K562 (cell line): ENCODE results near the gene OOSP2. TPM values are rescaled to one million over a fixed set of nuclear protein-coding genes. Genes with fewer than 3 reads are reported as not detected.

Source experiments
- CHCHD3 ChIP-seq: fragments of 250-450 bp; sonication (Bioruptor Pico); IDR thresholded peaks from 2 replicates; pipeline ENCODE4 v2.1.2; 2022; ENCODE audit warnings: mild to moderate bottlenecking
- CHD7 ChIP-seq: fragments of 200-600 bp; sonication (generic); IDR thresholded peaks from one replicate; pipeline ENCODE4 v1.6.1; 2012; ENCODE audit warnings: mild to moderate bottlenecking, low read depth, low read length, inconsistent platforms
- CREB1 ChIP-seq, 2 experiments: sonication (generic) in 1 of 2; formaldehyde crosslinking in 1 of 2; IDR thresholded peaks; 2 replicates each; pipeline versions ENCODE4 v1.6.1 to v1.8.0; 2012 to 2022; ENCODE audit warnings: inconsistent platforms in 1 of 2, mild to moderate bottlenecking in 1 of 2, missing genetic modification reagents in 1 of 2, moderate library complexity in 1 of 2
- GATAD2A ChIP-seq: fragments of 450-650 bp; IDR thresholded peaks from 2 replicates; pipeline ENCODE4 v1.6.1; 2017
- KDM4B ChIP-seq, 2 experiments: fragments of 450-650 bp in 1 of 2; sonication (generic) in 1 of 2; IDR thresholded peaks; 2 replicates each; pipeline ENCODE4 v1.6.1; 2016 to 2017; ENCODE audit warnings: borderline replicate concordance in 2 of 2, antibody characterized with exemption in 1 of 2, low read depth in 1 of 2, mild to moderate bottlenecking in 1 of 2
- MTA2 ChIP-seq: fragments of 450-650 bp; IDR thresholded peaks from 2 replicates; pipeline ENCODE4 v1.6.1; 2016; ENCODE audit warnings: low read depth
- NBN ChIP-seq: fragments of 450-650 bp; IDR thresholded peaks from 2 replicates; pipeline ENCODE4 v1.6.1; 2016; ENCODE audit warnings: low read depth, mild to moderate bottlenecking
- NR2F6 ChIP-seq: fragments of 450-650 bp; formaldehyde crosslinking; IDR thresholded peaks from 2 replicates; pipeline ENCODE4 v1.4.0; 2020; ENCODE audit warnings: mild to moderate bottlenecking
- POLR3A ChIP-seq: IDR thresholded peaks from 2 replicates; pipeline ENCODE4 v1.6.1; 2011; ENCODE audit warnings: borderline replicate concordance, mild to moderate bottlenecking, moderate library complexity; ENCODE audit not compliant: insufficient read length, insufficient read depth; ENCODE audit errors: extremely low read depth
- RBM39 ChIP-seq: fragments of 200-400 bp; formaldehyde crosslinking; optimal IDR thresholded peaks from 2 replicates; pipeline ENCODE3; 2018; ENCODE audit warnings: low read depth, low read length
- SOX6 ChIP-seq: fragments of 450-650 bp; IDR thresholded peaks from 2 replicates; pipeline ENCODE4 v1.6.1; 2014; ENCODE audit warnings: mild to moderate bottlenecking
- SPI1 ChIP-seq: IDR thresholded peaks from 2 replicates; pipeline ENCODE4 v1.6.1; 2011; ENCODE audit warnings: low read depth, low read length, control low read depth, borderline replicate concordance
- TAL1 ChIP-seq: fragments of 450-650 bp; IDR thresholded peaks from 2 replicates; pipeline ENCODE4 v1.6.1; 2016; ENCODE audit warnings: mild to moderate bottlenecking
- ZNF354B ChIP-seq: fragments of 250-450 bp; sonication (Bioruptor Pico); IDR thresholded peaks from 2 replicates; pipeline ENCODE4 v1.4.0; 2020
- ZNF444 ChIP-seq: fragments of 250-450 bp; sonication (Bioruptor Pico); IDR thresholded peaks from 2 replicates; pipeline ENCODE4 v1.4.0; 2020; ENCODE audit warnings: mild to moderate bottlenecking, moderate library complexity
- polyA plus RNA-seq, 8 experiments: library from polyadenylated mRNA; depleted of rRNA in 4 of 8; stranded (reverse) in 5 of 8; unstranded in 3 of 8; fragments of >200 nt; fragmentation: Nextera tagmentation in 2 of 8; fragmentation: Illumina TruSeq in 1 of 8; extraction: Ambion mirVana in 2 of 8; extraction: Trizol in 1 of 8; gene quantifications; 2 replicates each; pipeline versions ENCODE4 v1.2.1 to v1.2.3, GENCODE V29; 2011 to 2014; ENCODE audit warnings: inconsistent platforms in 1 of 8, missing spikeins in 1 of 8
- total RNA-seq, 7 experiments: library from RNA; depleted of rRNA in 6 of 7; stranded (reverse); fragments of >200 nt in 6 of 7; fragmentation: Illumina TruSeq in 2 of 7; extraction: Trizol in 2 of 7; gene quantifications; 2 replicates each; pipeline versions ENCODE4 v1.2.1 to v1.2.3, GENCODE V29; 2011 to 2021; ENCODE audit warnings: low replicate concordance in 1 of 7
- TF ChIP-seq, protein P1 (sequence below): fragments of 450-650 bp; formaldehyde crosslinking; conservative IDR thresholded peaks from 2 replicates; pipeline ENCODE4 v1.4.0; 2022; ENCODE audit warnings: mild to moderate bottlenecking, missing genetic modification characterization
- TF ChIP-seq, protein P2 (sequence below): fragments of 250-450 bp; sonication (Bioruptor Pico); IDR thresholded peaks from 2 replicates; pipeline ENCODE4 v1.8.0; 2022; ENCODE audit warnings: moderate library complexity, mild to moderate bottlenecking, inconsistent platforms

Gene OOSP2
- total and polyA plus RNA-seq, 9 of the 15 experiments (the other 6 are each of a cell fraction or from before 2014, with no cell fraction given), result 0.14 to 1.5 (median 0.32) TPM; not detected in 4

GRCh38 chr11:60085909-60086308 is 45.7 kb downstream of the OOSP2 start (continued):
- TF ChIP-seq, protein P1, sequence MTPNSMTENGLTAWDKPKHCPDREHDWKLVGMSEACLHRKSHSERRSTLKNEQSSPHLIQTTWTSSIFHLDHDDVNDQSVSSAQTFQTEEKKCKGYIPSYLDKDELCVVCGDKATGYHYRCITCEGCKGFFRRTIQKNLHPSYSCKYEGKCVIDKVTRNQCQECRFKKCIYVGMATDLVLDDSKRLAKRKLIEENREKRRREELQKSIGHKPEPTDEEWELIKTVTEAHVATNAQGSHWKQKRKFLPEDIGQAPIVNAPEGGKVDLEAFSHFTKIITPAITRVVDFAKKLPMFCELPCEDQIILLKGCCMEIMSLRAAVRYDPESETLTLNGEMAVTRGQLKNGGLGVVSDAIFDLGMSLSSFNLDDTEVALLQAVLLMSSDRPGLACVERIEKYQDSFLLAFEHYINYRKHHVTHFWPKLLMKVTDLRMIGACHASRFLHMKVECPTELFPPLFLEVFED (CRISPR knock-in tag), result no peak
- TF ChIP-seq MTA2 (peak; percentile 48; the same call in 1 of the 2 replicates), CREB1 (IDR thresholded peaks at IDR 0.05) (no peak), CREB1 (CRISPR knock-in tag; IDR thresholded peaks at IDR 0.05) (no peak), CHCHD3 (CRISPR knock-in tag) (no peak), ZNF444 (CRISPR knock-in tag) (no peak), KDM4B (IDR thresholded peaks at IDR 0.05; ENCODE audit: borderline replicate concordance in 2 of 2, low read depth in 1 of 2) (no peak), POLR3A (no peak), CHD7 (no peak), ZNF354B (CRISPR knock-in tag) (no peak), NR2F6 (CRISPR knock-in tag) (no peak), SOX6 (peak; percentile 73), RBM39 (no peak), TAL1 (peak; percentile 75), SPI1 (peak; percentile 55; the same call in 1 of the 2 replicates), GATAD2A (peak; percentile 26; the same call in 1 of the 2 replicates), NBN (0 out of 2 replicates have a peak, but pooled peaks have one; percentile 43)
- TF ChIP-seq, protein P2, sequence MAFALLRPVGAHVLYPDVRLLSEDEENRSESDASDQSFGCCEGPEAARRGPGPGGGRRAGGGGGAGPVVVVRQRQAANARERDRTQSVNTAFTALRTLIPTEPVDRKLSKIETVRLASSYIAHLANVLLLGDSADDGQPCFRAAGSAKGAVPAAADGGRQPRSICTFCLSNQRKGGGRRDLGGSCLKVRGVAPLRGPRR (CRISPR knock-in tag), result peak; percentile 45; the same call in 1 of the 2 replicates
